ENCODE results near the gene MCFD2. TPM values are rescaled to one million over a fixed set of nuclear protein-coding genes. Genes with fewer than 3 reads are reported as not detected.

Gene MCFD2
- 134 and 149 TPM in 2 replicates for total RNA-seq (2014; rRNA removed; shearing (Covaris generic))

GRCh38 chr2:46915281-46915810 lies at the start of gene MCFD2:
MCFD2 (minus strand) TSS chr2:46915806; CDS start chr2:46909171, 6,635 bp downstream.

Small RNAs within 50 kb of the gene (small RNA-seq; reads per million reads assigned to genes)
- not detected for gene AC093732.2

Other genes with a start within 250 kb of the MCFD2 start
- 22.3 and 23.1 TPM in 2 replicates for gene SOCS5, start 216.5 kb downstream of the MCFD2 start, total RNA-seq (2014; rRNA removed; shearing (Covaris generic))
- gene TTC7A, start 25.4 kb upstream of the MCFD2 start, total RNA-seq (2014; rRNA removed; shearing (Covaris generic)) = 7.5 and 9.3 TPM in 2 replicates
- 0.15 and 0.45 TPM in 2 replicates for gene STPG4, start 239.5 kb upstream of the MCFD2 start, total RNA-seq (2014; rRNA removed; shearing (Covaris generic))

Data from A375 (cell line).